ENCODE results near the gene PHYKPL.
"Not testable (repeated sequence)": the region's sequence is repeated elsewhere in the genome, so short reads cannot be mapped to it uniquely, and the experiment has no call there.

PHYKPL gene

DNA sequence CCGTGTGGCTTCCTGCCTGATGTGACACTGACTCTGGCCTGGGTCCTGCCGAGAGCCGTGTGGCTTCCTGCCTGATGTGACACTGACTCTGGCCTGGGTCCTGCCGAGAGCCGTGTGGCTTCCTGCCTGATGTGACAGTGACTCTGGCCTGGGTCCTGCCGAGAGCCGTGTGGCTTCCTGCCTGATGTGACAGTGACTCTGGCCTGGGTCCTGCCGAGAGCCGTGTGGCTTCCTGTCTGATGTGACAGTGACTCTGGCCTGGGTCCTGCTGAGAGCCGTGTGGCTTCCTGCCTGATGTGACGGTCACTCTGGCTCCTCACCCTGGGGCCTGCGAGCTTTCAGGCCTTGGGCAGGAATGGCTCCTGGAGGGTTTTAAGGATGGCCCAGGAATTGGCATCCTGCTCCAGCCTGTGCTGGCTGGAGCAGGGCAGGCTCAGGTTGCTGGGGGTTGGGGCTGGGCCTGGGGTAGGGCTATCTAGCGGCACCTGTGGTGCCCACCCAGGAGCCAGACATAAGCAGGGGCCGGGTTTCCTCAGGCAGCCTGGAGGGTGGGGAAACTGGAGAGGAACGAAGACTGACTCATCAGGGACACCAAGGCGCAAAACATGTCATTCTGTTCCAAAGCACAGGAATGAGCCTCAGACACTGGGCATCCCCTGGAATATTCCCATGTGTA, 7.2 kb upstream of the PHYKPL start:
- DNase-seq (ENCODE audit: low read depth, low spot score): not testable (repeated sequence)

DNA sequence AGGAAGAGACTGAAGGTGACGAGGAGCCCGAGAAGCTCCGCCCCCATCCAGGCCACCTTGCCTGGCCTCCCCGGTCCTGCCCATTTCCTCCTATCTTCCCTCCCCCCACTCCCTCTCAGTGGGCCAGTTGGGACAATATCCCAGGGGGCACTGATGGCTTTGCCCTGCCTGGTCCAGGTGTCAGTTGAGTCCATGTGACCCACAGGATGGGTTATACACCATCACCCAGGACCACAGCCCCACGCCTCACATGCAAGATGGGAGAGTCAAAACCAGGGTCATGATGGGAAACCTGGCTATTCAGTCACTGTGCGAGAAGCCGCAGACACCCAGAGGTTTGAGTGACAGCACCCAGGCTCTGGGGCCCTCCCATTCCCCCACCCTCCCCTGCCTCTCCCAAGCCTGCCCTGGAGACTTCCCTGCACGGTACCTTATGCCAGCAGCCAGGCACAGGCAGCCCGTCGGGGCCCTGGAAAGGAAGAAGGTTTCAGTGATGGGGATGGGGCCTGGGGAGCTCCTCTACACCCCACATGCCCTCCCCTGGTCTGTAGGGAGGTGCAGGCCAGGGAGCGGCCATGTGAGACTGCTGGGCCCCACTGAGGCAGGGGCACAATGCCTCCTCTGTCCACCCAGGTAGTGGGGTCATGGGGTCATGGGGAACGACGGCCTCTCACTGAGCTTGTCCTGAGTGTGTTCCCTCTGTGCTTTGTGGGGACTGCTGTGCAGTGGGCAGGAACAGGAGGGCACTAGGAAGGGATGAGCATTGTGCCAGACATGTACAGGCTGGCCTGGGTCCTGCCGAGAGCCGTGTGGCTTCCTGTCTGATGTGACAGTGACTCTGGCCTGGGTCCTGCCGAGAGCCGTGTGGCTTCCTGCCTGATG, 6.3 kb upstream of the PHYKPL start:
- no peak for DNase-seq (ENCODE audit: low read depth, low spot score)

DNA sequence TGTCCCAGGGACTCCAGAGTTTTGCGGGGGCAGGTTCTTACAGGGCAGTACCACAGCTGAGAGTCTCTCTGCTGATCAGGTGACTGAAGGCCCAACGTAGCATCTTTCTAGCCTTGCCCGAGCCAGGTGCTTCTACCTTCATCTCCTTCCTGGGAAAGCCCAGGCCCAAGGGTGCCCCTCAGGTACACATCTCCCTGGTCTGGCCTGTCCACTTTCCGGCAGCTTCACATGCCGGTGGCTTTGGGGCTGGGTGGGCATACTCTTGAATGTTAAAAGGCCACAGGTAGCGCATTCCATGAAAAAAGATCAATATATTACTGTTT, 5.7 kb upstream of the PHYKPL start:
- no peak for DNase-seq (ENCODE audit: low read depth, low spot score)

DNA sequence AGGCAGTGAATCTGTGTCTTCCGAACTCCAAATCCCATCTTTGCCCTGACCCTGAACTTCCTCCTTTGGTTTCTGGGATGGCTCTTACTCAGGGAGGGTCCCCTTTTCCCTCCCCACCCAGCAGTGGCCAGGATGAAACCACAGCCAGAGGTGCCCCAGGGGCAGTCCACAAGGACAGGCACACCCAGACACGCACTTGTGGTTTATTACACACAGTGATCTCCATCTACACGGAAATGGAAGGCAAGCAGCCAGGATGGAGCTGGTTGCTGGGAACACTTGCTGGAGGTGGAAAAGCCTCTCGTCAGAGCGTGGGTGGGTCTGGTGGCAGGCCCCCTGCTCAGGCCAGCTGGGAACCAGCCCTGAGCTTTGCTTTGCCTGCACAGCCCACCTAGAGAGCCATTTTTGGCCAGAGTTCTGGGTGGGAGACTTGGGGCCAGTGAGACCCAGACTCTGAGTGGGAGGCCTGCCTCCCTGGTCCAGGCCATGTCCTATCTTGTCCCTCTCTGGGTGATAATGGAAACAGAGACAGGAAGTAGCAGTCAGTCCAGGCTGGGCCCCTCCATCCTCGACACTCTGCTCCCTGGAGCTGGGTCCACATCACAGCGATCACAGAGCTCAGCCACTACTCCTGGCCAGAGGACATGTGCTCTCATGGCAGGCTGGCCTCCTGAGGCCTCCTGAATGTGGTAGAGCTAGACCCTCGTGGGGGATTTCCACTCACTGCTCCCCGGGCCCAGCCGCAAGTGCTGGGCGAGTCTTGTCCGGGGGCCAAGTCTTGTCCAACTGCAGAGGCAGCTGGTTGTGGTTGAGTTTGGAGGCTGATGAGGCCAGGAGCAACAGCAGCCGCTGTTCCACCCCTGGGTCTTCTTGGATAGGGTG, 5.1 kb upstream of the PHYKPL start:
- no peak for DNase-seq (ENCODE audit: low read depth, low spot score)

DNA sequence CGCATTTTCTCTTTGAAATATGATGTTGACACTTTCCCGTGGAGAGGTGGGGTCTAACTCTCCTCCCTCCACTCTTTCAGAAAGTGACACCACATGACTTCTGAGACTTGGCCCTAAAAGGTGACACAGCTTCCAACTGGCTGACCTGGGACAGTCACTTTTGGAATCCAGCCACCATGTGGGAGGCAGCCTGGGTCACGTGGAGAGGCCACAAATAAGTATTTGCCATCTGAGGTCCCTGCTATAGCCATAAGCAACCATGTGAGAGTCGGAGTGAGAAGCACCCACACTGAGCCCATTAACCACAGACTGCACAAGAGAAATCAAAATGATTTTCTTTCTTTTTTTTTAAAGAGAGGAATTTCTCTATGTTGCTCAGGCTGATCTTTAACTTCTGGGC, 4.1 kb upstream of the PHYKPL start:
- no peak for DNase-seq (ENCODE audit: low read depth, low spot score)

DNA sequence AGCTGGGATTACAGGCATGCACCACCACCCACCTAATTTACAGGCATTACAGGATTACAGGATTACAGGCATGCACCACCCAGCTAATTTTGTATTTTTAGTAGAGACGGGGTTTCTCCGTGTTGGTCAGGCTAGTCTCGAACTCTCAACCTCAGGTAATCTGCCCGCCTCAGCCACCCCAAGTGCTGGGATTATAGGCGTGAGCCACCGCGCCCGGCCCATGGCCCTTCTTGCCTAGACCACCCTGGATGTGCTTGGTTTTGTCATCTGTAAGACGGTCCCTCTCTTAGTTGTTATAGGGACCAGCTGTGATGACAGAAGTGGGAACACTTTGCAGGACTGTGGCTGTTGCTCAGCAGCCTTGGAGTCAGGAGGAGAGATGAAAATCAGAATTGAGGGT, 3.5 kb upstream of the PHYKPL start:
- no peak for DNase-seq (ENCODE audit: low read depth, low spot score)

DNA sequence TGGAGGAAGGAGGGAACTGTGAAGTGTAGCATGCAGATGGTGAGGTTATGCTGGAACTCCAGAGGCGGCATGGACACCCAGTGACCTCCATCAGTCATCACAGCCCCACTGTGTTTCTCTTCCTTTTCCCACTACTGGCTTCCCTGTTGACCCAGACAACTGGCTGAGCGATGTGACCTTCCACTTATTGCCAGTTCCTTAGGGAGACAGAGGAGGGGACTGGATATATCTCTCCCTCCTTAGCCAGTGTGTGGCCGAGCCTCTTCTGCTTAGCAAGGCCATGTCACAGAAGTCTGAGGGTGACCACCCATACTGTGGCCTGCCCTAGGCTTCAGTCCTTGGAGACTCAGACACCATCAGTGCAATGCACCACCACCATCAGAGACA, 3.0 kb upstream of the PHYKPL start:
- DNase-seq (ENCODE audit: low read depth, low spot score): no peak

DNA sequence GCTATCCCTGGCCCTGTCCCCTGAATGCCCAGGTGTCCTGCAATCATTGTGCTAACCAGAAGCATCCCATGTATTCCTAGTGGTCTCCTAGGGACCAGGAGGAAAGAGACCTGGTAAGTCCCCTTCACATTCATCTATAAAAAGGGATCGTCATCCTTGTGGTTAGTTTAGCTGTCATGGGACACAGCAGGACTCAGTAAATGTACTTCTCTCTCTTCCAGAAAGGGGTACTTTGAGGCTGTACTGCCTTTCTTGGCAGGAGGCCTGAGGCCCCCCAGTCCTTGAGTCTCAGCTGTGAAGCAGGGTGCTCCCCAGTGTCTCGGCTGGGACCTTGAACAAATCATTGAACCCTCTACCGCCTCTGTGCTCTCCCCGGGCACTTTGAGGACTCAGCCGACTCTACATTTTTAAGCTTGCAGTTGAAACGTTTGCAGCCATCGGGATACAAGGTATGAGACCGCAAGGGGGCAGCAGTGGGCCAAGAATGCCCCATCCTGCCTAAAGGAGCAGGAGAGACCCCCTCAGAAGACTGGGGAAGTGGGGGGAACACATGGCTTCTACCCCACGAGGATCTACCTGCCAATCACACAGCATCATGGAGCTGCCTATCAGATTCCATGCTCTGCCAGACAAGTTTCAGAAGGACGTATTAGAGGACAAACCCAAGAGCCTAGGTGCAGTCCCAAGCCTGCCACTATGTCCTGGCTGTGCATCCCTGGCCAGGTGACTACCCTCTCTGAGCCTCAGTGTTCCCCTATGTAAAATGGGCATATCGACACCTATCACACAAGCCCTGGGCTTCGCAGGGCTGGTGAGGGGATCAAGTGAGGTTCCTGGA, 2.4 kb upstream of the PHYKPL start:
- DNase-seq (ENCODE audit: low read depth, low spot score): no peak

DNA sequence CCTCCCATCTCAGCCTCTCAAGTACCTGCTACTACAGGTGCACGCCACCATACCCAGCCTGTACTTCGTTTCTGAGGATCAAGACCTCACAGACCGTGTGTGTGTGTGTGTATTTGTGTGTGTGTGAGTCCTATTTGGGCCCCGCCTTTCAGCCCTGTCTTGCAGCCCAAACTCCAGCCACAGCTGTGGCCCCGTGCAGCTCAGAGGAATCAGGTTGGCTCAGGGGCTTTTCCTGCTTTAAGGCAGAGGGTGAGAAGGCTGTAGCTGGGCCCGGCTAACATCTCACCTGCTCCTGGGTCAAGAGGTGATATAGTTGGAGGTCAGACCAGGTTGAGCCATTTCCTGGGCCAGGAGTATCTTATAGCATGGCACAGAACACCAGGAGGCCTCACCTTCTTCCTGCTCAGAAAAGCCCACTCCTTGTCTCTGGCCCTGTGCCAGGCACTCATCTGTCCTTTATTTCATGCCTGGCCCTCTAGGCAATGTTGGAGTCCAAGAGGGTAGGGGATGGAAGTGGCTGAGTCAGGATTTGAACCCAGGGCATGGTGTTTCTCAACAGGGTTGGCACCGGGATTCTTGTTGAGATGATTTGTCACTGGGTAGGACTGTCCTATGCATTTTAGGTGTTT, 1.6 kb upstream of the PHYKPL start:
- no peak for DNase-seq (ENCODE audit: low read depth, low spot score)

DNA sequence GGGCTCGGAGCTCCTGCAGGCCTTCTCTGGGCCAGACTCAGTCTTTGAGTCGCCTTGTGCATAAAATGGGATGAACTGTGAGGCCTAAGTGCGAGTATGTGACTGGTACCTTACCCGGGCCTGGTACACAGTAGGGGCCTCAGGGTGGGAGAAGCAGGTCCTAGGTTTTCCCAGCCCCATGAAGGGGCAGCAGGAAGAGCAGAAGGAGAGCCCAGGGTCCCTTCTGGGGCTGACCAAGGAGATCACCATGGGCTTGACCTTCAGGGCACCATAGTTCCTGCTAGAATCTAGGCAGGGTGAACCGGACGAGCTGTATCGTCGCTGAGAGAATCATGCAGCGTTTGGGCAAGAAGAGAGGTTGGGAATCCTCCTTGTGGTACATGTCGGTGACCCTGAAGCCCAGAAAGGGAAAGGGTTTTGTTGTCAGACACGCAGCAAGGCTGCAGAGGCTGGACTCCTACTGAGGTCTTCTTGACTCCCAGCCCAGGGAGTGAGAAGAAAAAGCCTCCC, 373 bp upstream of the PHYKPL start:
- no peak for DNase-seq (ENCODE audit: low read depth, low spot score)

DNA sequence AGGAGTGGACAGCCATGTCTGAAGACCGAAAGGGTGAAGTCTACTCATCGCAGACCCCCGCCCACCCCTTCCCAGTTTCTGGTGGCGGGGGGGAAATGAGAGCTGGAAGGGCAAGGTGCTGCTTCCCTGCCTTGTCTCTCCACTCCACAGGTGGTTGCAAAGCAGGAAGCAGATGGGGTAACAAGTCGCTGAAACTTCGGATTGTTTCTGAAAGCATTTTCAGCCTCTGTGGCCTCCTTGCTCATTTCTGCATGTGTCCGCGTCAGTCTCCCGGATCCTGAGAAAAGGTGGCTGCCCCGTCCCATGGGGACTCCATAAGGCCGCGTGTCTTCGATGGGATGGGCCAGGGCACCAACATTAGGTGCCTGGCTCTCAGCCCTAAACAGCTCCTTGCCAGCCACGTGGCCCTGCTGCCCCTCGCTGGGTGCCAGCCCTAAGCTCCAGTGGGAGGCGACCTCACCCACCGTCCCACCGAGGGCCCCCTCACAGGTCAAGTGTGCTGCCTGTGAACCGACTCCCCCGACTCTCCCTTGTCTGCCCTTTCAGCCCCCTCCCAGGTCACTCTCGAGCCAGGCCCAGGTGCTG, 971 bp downstream of the PHYKPL start:
- DNase-seq (ENCODE audit: low read depth, low spot score): no peak

DNA sequence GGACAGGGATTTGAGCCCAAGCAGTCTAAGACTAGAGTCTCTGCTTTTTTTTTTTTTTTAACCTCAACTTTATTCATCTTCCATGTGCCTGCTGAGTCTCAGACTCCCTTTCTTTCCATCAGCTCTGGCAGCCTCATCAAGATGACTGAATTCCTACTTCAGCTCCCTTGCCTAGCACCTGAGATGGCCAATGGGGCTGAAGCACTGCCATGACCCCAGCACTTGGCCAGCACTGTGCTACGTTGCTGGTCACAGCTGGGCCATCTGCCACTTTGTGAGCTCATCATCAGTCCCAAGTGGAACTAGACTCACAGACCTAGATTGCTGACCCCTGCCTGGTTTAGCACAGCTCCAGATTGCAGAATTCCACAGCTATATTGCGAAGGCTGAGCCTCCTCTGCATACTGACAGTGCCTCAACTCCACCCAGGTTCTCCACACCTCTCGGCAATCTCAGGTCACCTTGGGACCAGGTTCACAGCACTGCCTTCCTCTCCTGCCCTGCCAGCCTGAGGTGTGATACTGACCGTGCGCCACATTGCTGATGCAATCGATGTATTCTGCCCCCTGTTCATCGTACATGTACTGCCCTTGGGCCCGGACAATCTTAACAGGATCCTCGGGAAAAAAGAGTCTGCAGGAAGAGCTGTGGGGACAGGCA, 1.6 kb downstream of the PHYKPL start:
- no peak for DNase-seq (ENCODE audit: low read depth, low spot score)

DNA sequence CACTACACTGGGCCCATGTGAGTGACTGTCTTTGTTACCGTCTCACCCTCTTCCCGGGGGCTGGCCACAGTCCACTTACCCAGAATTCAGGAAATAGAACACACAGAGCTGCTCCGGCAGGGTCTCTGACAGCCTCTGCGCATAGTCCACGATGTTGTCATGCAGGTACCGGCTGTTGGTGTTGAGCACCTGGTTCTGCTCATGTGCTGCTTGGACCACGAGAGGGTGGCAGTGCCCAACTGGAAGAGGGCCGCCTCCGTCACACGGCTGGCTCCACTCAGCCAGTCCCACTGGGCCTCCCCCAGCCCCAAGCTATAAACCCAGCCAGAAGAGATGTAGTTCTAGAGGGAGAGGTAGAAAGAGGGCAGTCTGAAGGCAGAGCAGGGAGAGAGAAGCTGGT, 2.7 kb downstream of the PHYKPL start:
- DNase-seq (ENCODE audit: low read depth, low spot score): no peak

DNA sequence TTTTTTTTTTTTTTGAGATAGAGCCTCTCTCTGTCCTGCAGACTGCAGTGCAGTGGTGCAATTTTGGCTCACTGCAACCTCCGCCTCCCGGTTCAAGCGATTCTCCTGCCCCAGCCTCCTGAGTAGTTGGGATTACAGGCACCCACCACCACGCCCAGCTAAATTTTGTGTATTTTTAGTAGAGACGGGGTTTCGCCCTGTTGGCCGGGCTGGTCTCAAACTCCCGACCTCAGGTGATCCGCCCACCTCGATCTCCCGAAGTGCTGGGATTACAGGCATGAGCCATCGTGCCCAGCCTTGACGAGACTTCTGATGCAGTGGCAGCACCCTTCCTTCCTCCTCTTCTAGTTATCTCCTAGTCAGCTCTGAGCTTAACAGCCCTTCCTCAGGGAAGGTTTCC, 3.5 kb downstream of the PHYKPL start:
- DNase-seq (ENCODE audit: low read depth, low spot score): not testable (repeated sequence)

DNA sequence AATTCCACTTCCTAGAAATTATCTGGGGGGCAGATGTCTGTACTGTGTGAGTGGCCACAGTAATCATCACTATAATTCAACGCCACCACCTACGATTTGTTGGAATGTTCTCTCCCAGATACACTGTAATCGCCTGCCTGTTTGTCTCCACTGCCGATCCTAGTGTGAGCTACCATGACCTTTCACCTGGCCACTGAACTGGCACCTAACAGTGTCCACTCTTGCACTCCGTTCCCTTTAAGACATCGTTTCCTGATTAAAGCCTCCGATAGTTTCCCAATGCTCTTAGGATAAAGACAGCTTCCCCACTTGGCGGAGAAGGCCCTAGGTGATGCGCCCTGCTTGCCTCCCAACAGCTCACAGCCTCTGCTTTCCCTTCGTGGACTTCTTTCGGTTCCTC, 4.0 kb downstream of the PHYKPL start:
- DNase-seq (ENCODE audit: low read depth, low spot score): no peak

DNA sequence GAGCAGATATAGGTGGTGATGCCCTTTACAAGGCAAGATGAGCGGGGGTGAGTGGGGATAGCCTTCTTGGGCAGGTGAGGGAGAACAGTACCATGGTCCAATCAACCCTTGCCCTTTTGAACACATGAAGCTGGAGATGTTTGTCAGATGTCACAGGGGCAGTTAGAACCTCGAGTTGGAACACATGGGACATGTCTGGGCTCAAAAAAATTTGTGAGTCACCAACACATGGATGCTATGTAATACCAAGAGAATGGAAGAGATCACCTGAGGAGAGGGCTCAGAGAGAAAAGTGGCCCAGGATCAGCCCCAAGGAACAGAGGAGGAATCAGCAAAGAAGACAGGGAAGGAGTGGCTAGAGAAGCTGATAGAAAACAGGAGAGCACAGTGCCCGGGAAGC, 4.7 kb downstream of the PHYKPL start:
- no peak for DNase-seq (ENCODE audit: low read depth, low spot score)

DNA sequence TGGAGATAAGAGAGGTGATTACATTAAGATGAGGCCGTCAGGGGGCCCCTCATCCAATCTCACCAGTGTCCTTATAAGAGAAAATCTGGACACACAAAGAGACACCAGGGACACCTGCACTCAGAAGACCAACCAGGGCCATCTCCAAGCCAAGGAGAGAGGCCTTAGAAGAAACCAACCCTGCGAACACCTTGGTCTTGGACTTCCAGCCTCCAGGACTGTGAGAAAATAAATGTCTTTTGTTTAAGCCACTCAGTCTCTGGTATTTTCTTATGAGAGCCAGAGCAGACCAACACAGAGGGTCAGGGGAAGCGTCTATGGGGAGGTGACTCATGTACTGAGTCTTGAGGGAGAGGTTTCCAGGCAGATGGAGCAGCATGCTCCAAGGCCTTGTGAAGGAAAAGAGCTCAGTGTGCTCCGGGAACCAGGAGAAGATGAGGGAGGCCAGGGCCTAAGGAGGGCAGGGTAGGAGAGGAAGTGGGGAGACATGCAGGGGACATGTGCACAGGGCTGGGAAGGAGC, 5.4 kb downstream of the PHYKPL start:
- no peak for DNase-seq (ENCODE audit: low read depth, low spot score)

DNA sequence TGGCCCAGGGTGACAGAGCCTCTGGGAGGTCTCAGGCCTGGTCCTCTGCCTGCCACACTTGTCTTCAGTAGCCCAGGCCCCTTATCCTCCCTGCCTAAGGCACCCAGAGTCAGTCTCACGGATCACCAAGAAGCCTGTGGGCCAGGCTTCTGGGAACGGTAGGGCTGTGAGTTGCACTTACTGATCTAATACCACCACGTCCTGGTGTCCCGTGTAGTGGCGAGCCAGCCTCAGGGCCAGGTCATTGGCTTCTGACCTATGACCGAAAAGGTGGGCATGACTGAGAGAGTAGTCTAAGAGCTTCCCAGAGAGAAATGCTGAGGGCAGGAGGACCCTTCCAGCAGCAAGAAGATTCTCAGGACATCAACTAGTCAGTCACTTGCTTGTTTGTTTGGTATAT, 7.4 kb downstream of the PHYKPL start:
- no peak for DNase-seq (ENCODE audit: low read depth, low spot score)

DNA sequence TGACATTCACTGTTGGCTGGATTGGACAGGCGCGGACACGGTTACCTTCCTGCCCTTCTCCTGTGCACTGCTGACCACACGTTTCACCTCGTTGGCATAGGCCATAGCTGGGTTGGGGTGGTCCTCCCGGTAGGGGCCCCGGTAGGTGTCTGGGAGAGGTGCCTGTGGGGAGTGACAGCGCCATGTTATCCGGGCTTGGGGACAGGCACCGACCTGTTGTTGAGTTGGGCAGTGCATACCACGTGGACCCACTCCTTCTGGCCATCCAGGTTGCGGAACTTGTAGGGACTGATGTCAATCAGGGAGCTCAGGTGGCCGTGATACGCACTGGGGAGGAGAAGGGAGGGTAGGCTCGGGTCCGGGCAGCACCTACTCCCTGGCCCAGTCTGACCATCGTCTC, 8.2 kb downstream of the PHYKPL start:
- no peak for DNase-seq (ENCODE audit: low read depth, low spot score)

All from smooth muscle cell of the brain vasculature (primary cell).